Mucosa of stomach (tissue), 1 donor: ENCODE results near the gene ADCY4.
A peak's percentile ranks its signal among the peaks of the same experiment; 100 is the strongest.

ENCODE experiments used
- H3K27me3 ChIP-seq: one replicate; pipeline ENCODE4 v1.7.0; 2013; ENCODE audit warnings: mild to moderate bottlenecking, low read length; ENCODE audit not compliant: control insufficient read depth, insufficient read depth
- H3K36me3 ChIP-seq: one replicate; pipeline ENCODE4 v1.7.0; 2013; ENCODE audit warnings: low read length; ENCODE audit not compliant: control insufficient read depth, insufficient read depth
- H3K4me1 ChIP-seq: one replicate; pipeline ENCODE4 v1.7.0; 2013; ENCODE audit warnings: mild to moderate bottlenecking, low read length; ENCODE audit not compliant: control insufficient read depth, insufficient read depth
- H3K4me3 ChIP-seq: one replicate; pipeline ENCODE4 v1.7.0; 2013; ENCODE audit warnings: low read length
- H3K9ac ChIP-seq: one replicate; pipeline ENCODE4 v1.7.0; 2013; ENCODE audit warnings: mild to moderate bottlenecking, low read length, moderate library complexity
- H3K9me3 ChIP-seq: one replicate; pipeline ENCODE4 v1.7.0; 2013; ENCODE audit warnings: mild to moderate bottlenecking, low read length, moderate library complexity; ENCODE audit not compliant: control insufficient read depth
- donor health status: Pancreatic carcinoma.

The ADCY4 gene

DNA sequence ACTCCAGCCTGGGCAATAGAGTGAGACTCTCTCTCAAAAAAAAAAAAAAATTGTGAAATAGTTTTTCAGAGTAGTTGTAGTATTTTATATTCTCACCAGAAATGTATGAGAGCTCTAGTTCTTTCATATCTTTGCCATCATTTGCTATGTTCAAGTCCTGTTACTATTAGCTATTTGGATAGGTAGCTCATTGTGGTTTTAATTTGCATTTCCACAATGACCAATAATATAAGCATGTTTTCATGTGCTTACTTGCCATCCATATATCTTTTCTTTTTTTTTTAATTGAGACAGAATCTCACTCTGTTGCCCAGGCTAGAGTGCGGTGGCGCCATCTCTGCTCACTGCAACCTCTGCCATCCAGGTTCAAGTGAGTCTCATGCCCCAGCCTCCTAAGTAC is 13.3 kb upstream of the ADCY4 start:
- Histone ChIP-seq H3K4me3 (no peak overlapping the region), H3K36me3 (no peaks in the 10 kb centered on the region), H3K9ac (no peak overlapping the region), H3K9me3 (no peaks in the 10 kb centered on the region), H3K27me3 (no peaks in the 10 kb centered on the region), H3K4me1 (peaks cover 22% of the 10 kb centered on the region)

DNA sequence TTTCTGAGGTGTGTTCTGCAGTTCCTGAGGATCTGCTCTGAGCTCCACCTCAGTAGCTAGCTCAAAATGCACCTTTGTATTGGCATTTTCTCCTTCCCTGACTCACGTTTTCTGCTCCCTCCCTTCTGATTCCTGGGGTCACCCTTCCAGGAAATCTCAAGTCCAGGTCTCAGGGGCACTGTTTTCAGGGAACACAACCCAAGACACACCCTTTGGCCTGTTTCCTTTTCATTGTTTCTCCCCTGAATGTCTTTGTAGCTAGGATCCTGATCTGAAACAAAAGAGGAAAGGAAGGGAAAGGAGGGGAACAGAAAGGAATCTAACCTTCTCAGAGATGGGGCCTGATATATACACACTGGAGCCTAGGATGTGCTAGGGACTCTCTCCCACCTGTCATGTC is 12.3 kb upstream of the ADCY4 start:
- H3K9me3 ChIP-seq: no peaks in the 10 kb centered on the region
- no peaks in the 10 kb centered on the region for H3K27me3 ChIP-seq
- H3K4me3 ChIP-seq: no peak overlapping the region
- H3K9ac ChIP-seq: no peak overlapping the region
- no peaks in the 10 kb centered on the region for H3K36me3 ChIP-seq
- peaks cover 20% of the 10 kb centered on the region for H3K4me1 ChIP-seq

- no peaks in the 10 kb centered on the region for H3K36me3 ChIP-seq
- no peaks in the 10 kb centered on the region for H3K27me3 ChIP-seq
- H3K9me3 ChIP-seq: no peaks in the 10 kb centered on the region
- H3K4me3 ChIP-seq: no peak overlapping the region
- no peak overlapping the region for H3K9ac ChIP-seq
- H3K4me1 ChIP-seq: peaks cover 18% of the 10 kb centered on the region
These were observed 9.2 kb upstream of the ADCY4 start for GRCh38 chr14:24343795-24344660.

DNA sequence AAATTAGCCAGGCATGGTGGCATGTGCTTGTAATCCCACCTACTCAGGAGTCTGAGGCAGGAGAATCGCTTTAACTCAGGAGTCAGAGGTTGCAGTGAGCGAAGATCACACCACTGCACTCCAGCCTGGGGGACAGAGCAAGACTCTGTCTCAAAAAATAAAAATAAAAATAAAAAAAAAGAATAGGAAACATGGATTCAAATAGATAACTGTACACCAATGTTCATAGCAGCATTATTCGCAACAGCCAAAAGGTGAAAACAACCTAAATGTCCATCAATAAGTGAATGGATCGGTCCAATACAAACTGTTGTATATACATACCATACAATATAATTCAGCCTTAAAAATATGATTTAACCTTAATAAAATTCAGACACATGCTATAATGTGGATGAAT is 8.0 kb upstream of the ADCY4 start:
- Histone ChIP-seq H3K9ac (no peak overlapping the region), H3K9me3 (no peaks in the 10 kb centered on the region), H3K36me3 (peaks cover 5% of the 10 kb centered on the region), H3K4me3 (no peak overlapping the region), H3K4me1 (peaks cover 29% of the 10 kb centered on the region), H3K27me3 (no peaks in the 10 kb centered on the region)

GRCh38 chr14:24340606-24341005 is 5.7 kb upstream of the ADCY4 start:
- H3K9me3 ChIP-seq: no peaks in the 10 kb centered on the region
- no peak overlapping the region for H3K4me3 ChIP-seq
- peaks cover 26% of the 10 kb centered on the region for H3K4me1 ChIP-seq
- no peak overlapping the region for H3K9ac ChIP-seq
- H3K36me3 ChIP-seq: peaks cover 5% of the 10 kb centered on the region
- no peaks in the 10 kb centered on the region for H3K27me3 ChIP-seq

DNA sequence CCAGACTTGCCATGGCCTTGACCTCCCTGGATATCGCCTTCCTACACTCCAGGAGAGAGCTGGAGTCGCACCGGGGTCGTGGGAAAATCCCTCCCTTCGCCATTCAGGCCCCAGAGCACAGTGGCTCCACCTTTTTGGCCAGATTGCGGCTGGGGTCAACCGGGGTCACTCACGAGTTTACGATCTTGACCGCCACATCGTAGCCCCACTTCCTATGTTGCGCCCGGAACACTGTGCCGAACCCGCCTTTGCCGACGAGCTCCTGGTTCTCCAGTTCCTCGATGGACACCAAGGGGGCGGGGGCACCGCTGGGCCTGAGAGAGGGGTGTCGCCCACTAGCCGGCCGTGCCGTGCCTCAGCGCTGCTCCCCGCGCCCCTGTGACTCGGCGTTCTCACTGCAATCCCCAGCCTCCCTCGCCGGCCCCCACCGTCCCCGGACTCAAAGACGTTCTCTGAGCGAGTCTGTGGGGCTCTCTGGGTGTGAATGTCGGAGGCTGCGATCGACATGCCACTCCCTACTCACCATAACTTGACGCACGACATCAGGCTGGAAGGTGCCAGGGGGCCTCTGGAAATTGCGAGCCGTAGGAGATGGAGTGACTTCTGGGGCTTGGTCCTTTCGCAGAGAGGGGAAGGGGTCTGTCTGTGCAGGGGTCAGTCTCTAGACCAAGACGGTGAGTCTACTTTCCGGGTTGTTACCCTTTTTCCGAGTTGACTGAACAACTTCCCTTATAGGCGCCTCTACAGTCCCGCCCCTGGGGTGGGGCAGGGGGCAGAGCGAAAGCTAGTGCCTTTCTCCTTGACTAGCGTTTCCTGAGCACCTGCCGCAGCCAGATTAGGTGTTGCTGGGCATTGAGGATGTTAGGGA is 4.6 kb upstream of the ADCY4 start, which contains the start of gene RIPK3:
TSS of gene RIPK3 (minus strand) at position 708 of the 868 bp plus-strand sequence. CDS start at position 543, 165 bp downstream.
- Histone ChIP-seq H3K4me3 (peak within 1 kb of the TSS; percentile 93), H3K4me1 (peaks cover 32% of the 10 kb centered on the region), H3K9me3 (no peaks in the 10 kb centered on the region), H3K27me3 (peaks cover 7% of the 10 kb centered on the region), H3K9ac (peak within 1 kb of the TSS; percentile 91), H3K36me3 (peaks cover 5% of the 10 kb centered on the region)

GRCh38 chr14:24338843-24339242 is 4.0 kb upstream of the ADCY4 start:
- Histone ChIP-seq H3K4me3 (peak overlapping the region; percentile 93), H3K9me3 (no peaks in the 10 kb centered on the region), H3K27me3 (peaks cover 13% of the 10 kb centered on the region), H3K9ac (peak overlapping the region; percentile 91), H3K36me3 (peaks cover 5% of the 10 kb centered on the region), H3K4me1 (peaks cover 39% of the 10 kb centered on the region)

DNA sequence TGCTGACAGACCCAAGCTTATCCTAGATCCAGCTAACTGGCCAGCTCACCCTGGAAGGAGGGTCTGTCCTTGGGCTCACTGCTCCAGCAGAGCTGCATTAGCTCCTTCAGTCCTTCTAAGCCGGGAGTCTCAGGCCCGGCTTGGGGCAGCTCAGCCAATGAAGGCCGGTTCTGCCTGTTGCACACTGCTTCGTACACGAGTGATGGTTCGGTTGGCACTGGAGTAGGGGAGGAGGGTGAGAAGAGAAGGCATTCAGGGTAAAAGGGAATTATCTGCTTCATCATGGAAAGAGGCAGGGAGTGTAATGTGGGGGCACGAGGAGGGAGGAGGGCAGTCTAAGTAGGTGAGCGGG is 2.9 kb upstream of the ADCY4 start:
- no peaks in the 10 kb centered on the region for H3K9me3 ChIP-seq
- peaks cover 19% of the 10 kb centered on the region for H3K27me3 ChIP-seq
- no peak overlapping the region for H3K9ac ChIP-seq
- H3K4me1 ChIP-seq: peaks cover 49% of the 10 kb centered on the region
- no peak overlapping the region for H3K4me3 ChIP-seq
- H3K36me3 ChIP-seq: peaks cover 5% of the 10 kb centered on the region

DNA sequence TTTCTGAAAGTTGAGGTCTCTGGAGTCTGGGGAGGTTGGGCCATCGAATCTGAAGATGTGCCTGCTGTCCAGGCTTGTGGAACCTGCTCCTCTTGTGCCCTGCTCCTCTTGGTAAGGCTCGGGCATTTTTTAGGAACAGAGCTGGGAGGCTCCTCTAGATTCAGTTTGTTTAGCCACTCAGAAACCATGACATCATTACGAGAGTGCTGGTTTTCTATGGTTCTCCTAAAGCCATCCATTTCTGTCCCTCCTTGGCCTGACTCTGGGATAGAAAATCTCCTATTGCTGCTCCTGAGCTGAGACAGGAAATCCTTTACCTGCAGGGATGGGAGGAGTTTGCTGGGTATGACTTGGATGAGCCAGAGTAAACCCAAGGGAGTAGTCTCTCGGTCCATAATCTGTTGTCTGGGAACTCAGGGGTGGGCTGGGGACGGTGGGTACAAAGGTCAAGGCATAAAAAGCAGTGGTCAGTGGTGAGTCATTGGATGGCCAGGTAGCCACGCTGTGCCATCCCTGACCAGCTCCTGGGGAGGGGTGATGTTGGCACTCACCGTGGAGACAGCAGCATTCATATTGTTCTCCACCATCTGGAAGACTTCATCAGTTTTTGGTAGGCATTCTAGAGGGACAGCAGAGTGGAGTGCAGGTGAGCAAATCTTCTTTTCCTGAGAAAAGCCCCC is 2.4 kb upstream of the ADCY4 start:
- H3K9me3 ChIP-seq: no peaks in the 10 kb centered on the region
- no peak overlapping the region for H3K9ac ChIP-seq
- no peak overlapping the region for H3K4me3 ChIP-seq
- H3K4me1 ChIP-seq: peaks cover 54% of the 10 kb centered on the region
- peaks cover 5% of the 10 kb centered on the region for H3K36me3 ChIP-seq
- H3K27me3 ChIP-seq: peaks cover 19% of the 10 kb centered on the region

GRCh38 chr14:24335461-24336171 is 745 bp upstream of the ADCY4 start:
- no peaks in the 10 kb centered on the region for H3K9me3 ChIP-seq
- peaks cover 5% of the 10 kb centered on the region for H3K36me3 ChIP-seq
- H3K9ac ChIP-seq: no peak overlapping the region
- peaks cover 55% of the 10 kb centered on the region for H3K4me1 ChIP-seq
- H3K27me3 ChIP-seq: peaks cover 19% of the 10 kb centered on the region
- H3K4me3 ChIP-seq: no peak overlapping the region

DNA sequence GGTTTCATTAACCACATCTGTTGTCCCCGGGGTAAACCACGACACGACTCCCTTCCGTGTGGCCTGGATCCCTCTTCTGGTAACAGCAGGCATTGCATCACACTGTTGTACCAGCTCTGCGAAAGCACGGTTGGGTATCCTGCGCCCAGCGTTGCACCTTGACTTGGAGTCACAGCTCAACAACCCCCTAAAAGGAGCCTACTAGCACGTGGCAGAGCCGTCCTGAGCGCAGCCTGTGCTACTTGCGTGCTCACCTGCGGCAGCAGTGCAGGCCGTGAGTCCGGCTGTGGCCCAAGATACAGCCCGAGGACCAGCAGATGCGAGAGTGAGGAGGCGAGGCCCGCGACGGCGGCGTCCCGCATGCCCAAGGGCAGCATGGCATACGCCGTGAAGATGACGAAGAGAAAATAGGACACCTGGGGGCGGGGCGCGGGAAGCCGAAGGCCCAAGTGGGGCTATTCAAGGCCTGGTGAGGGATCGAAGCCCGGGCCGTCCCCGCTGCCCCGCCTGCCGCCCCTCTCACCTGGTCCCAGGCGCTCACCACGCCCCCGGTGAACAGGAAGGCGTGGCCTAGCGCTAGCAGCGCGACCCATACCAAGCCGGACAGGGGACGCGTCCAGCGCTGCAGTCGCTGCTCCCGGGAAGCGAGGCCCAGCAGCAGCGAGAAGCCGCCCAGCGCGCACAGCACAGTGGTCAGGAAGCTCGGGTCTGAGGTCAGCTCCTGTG is 2.4 kb downstream of the ADCY4 start:
- H3K36me3 ChIP-seq: no peaks in the 10 kb centered on the region
- peaks cover 34% of the 10 kb centered on the region for H3K4me1 ChIP-seq
- H3K27me3 ChIP-seq: peaks cover 24% of the 10 kb centered on the region
- no peak overlapping the region for H3K9ac ChIP-seq
- H3K4me3 ChIP-seq: no peak overlapping the region
- no peaks in the 10 kb centered on the region for H3K9me3 ChIP-seq
